Measurements from ENCODE around the gene TENM3. TPM values are rescaled to one million over a fixed set of nuclear protein-coding genes. Genes with fewer than 3 reads are reported as not detected.

Gene TENM3
- total RNA-seq, 1 donor from 2014 or later, result 65.5 TPM

DNA sequence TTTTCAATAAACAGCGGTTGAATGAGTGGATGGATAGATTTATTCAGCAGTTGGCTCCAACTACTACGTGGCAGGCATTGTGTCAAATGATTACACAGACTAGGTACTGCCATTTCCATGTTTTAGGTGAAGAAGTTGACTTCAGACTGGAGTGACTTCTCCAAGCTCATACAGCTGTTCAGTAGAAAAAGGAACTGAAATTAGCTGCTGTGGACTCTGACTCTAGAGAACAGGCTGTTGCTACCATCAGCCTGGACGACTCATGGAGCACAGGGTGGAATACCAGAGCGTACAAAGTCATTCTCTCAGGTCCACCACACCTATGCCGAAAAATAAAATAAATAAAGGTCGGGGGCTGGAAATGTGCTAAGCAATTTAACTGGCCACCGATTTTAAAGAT, 45.3 kb downstream of the TENM3 start:
- no peak for DNase-seq (ENCODE audit: low spot score)

GRCh38 chr4:182289809-182290208, 46.6 kb downstream of the TENM3 start:
- DNase-seq (ENCODE audit: low spot score), result no peak

GRCh38 chr4:182291175-182291574, 48.0 kb downstream of the TENM3 start:
- DNase-seq (ENCODE audit: low spot score), result no peak

DNA sequence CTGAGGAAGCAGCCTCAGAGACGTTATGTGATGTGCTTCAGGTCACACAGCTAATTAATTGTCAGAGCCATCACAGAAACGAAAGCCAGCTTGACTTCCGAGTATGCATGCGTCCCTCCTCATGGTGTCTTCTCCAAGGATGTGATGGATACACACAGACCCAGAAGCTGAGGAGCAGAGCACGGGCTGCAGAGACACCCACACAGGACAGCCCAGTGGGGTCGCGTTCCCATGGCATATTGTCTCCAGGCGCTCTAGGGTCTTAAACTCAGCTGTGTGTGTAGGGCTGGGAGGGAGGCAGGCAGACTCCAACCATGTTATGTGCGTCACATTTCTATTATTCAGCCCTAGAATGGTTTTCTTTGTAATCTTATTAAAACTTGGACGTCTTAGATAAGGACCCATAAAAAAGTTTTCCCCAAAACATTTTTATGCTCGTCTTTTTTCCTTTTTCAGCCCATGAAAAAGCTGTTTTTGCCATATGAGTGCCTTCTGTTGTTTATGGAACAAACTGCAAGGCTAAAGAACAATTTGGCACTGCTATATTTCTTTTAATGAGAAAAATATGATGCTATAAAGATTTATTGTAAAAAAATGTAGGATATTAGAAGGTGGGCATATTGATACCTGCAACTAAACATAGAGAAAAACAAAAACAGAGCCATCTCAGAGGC, 48.5 kb downstream of the TENM3 start:
- no peak for DNase-seq (ENCODE audit: low spot score)

DNA sequence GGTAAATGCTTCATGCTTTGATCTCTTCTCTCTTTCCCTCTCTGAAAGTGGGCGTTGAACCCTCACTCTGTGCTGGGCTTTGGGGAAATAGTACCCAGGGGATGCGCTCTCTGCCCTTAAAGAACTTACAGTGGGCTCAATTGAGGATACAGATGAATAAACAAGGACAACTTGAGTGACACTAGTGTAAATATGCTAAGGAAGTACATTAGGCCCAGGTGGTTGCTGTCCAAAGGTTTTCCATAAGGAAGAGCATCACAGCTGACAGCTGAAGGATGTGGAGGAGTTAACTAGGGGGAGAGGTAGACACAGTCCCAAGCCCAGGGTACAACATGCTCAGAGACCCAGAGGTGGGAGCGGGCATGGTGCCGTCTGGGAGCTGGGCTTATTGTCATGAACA, 49.4 kb downstream of the TENM3 start:
- no peak for DNase-seq (ENCODE audit: low spot score)

- no peak for DNase-seq (ENCODE audit: low spot score)
Measured at GRCh38 chr4:182293691-182294255, 50.6 kb downstream of the TENM3 start.

- DNase-seq (ENCODE audit: low spot score), result peak; percentile 73
Measured at GRCh38 chr4:182294451-182294850, 51.2 kb downstream of the TENM3 start.

DNA sequence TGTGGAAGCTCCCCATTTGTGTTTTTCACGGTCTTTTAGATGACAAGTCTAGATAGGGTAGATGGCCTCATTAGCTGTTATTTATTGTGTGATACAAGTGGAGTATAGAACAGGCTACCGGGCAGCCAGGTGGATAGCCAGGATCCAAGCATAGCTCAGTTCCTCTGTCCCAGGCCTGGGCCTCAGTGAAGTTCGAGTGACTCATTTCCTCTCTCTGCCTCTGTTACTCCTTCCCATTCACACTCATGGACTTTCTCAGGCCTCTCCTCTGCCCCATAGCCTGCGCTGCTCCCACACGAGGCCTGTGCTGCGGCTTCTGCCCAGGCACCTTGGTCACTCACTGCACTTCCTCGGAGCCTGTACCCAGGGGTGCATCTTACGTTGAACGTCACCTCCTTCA, 54.5 kb downstream of the TENM3 start:
- DNase-seq (ENCODE audit: low spot score), result no peak

DNA sequence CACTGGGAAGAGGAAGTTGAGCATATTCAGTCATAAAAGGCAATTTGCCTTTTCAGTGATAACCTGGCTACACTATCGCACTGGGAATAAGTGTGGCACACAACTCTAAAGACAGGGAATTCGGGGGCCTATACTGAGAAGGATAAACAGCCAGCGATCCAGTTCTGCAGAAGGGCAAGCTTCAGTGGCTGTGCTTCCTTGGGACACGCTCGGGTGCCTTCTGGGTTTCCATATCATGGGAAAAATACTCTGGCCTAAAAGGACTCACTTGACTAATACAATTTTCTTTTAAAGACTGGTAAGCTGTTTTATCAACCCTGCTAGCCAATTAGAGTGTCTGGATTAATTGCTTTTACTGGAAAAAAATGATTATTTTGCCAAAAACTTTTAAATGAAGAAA, 58.5 kb downstream of the TENM3 start:
- no peak for DNase-seq (ENCODE audit: low spot score)

DNA sequence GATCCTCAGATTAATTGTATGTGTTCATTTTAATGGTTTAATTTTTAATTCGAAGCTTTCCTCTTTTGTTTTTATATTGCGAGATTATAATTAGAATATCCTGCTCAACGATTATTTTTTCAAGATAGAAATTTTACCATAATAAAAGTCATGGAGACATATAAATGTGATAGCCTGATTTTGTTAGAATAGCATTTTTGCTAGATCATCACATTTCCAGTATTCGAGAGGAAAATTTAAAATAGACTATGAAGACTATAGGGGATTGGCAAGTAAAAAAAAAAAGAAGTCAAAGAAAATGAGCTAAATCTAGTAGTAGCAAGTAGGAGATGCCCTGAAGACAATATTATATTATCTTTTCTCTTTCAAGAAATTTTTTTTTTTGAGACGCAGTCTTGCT, 60.6 kb downstream of the TENM3 start:
- no peak for DNase-seq (ENCODE audit: low spot score)

DNA sequence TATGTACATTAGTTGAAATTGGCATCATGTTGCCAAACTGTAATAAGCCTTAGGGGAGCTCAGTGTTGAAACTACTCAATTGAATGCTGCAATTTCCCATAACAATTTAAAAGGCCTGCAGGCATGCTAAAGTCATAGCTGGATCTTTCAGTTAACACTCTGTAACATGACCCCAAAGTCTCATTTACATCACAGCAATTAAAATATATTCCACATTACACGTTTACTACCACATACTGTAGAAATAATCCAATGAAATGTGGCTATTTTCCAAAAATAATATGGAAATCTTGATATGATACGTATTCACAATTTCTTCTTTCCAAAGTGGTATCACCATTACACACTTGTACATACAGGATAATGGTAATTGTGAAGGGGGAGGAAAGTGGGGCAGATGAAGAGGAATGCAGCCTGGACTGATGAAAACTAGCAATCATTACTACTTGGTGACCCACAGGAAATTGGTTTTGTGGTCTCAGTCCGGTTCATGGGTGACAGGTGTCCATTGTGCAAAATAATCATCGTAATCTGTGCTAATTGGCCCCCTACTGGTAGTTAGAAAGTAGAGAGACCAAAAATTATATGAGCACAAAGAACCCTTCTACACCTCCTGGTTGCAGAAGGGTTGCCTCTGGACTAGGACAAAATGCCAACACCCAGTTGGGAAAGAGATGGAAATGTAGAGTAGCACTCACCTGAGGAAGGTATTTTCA, 63.7 kb downstream of the TENM3 start:
- DNase-seq (ENCODE audit: low spot score), result no peak

DNA sequence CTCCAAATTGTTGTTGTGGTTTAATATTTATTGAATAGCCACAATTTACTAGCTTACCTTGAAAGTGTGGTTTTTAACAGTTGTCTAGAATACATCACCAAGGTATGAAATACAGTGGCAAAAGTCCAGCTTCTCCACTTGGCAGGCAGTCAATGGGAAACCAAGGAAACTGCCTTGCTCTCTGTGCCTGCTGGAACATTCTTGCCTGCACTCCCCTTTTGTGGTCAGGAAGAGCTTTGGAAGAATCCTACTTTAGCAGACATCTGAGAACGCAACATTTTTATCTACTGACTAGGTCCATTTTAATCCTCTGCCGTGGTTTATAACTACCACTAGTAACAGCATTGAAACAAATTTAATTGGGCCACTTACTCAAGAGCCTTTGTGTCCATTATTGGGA, 64.5 kb downstream of the TENM3 start:
- peak; percentile 82 for DNase-seq (ENCODE audit: low spot score)

DNA sequence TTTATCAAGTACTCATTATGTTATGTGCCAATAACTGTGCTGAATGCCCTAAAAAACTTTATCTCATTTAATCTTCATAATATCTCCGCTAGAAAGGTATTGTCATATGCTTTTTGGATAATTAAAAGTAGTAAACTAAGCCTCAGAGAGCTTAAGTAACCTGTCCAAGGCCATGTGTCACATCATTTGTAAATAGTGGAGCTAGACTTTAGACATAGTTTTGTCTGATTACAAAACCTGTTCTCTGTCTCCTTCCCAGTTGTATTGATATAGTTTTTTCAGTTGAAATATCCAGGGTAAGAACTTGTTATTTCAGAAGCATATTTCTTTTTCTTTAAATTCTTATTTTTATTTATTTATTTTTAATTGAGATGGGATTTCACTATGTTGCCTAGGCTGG, 66.7 kb downstream of the TENM3 start:
- DNase-seq (ENCODE audit: low spot score), result no peak

- DNase-seq (ENCODE audit: low spot score), result no peak
Measured at GRCh38 chr4:182310316-182310715, 67.1 kb downstream of the TENM3 start.

- no peak for DNase-seq (ENCODE audit: low spot score)
Measured at GRCh38 chr4:182310962-182311361, 67.8 kb downstream of the TENM3 start.

DNA sequence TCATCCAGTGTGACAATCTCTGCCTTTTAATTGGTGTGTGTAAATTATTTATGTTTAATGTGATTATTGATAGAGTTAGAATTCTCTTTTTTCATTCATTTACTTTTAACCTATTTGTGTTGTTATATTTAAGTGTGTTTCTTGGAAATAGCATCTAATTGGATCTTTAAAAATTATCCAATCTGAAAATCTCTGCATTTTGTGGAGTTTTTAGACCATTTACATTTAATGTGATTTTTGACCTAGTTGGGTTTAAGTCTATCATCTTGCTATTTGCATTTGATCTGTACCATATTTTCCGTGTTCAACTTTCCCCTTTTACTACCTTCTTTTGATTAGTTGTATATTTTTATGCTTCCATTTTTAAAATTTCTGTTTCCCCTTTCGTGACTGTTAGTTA, 71.3 kb downstream of the TENM3 start:
- no peak for DNase-seq (ENCODE audit: low spot score)

GRCh38 chr4:182318256-182318655, 75.1 kb downstream of the TENM3 start:
- no peak for DNase-seq (ENCODE audit: low spot score)

GRCh38 chr4:182320092-182320491, 76.9 kb downstream of the TENM3 start:
- DNase-seq (ENCODE audit: low spot score), result no peak

DNA sequence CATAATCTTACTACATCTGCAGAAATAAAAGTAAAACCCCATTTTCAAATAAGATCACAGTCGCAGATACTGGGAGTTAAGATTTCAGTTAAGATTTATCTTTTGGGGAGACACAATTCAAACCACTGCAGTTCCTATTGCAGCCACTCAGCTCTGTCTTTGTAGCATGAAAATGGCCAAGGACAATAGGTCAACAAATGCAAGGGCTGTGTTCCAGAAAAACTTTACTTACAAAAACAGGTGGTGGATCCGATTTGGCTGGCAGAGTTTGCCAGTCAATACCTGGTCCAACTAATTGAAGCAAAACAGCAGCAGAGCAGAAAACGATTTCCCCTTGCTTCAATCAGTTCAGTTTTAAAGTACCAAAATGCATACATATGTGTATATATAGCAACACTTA, 77.4 kb downstream of the TENM3 start:
- no peak for DNase-seq (ENCODE audit: low spot score)

GRCh38 chr4:182324282-182324681, 81.1 kb downstream of the TENM3 start:
- DNase-seq (ENCODE audit: low spot score), result no peak

GRCh38 chr4:182325397-182325796, 82.2 kb downstream of the TENM3 start:
- DNase-seq (ENCODE audit: low spot score), result no peak

DNA sequence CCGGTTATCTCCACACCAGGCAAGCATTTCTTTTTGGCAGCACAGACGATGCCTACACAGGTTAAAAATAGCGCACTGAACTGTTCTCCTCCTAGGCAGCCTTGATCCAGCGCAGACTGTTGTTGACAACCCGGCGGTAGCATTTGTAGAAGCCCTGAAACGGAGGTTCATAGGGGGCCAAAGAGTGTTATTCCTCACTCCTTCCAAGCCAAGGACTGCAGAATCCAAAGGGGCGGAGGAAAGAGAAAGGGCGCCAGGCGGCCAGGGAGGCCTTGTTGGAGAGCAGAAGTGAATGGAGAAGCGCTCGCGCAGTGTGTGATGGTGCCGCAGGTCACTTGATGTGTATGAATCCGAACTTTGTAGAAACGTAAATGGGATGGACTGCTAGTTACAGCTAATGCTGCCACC, 82.7 kb downstream of the TENM3 start:
- peak; percentile 65 for DNase-seq (ENCODE audit: low spot score)

- no peak for DNase-seq (ENCODE audit: low spot score)
Measured at GRCh38 chr4:182328505-182328904, 85.3 kb downstream of the TENM3 start.

Data from umbilical cord (tissue), 2 donors.